Astrocyte (in vitro differentiated cells and primary cell): ENCODE measurements around the gene SMAD7. TPM values are rescaled to one million over a fixed set of nuclear protein-coding genes. Genes with fewer than 3 reads are reported as not detected.

Experiments used
- DNase-seq: peaks from one replicate; pipeline ENCODE4 v3.0.0-alpha.2; 2010; ENCODE audit warnings: low read depth
- FAIRE-seq: peaks from 2 replicates; lab custom pipeline; 2011; peaks lifted over from hg19 to GRCh38; lab: Jason Lieb, UNC
- H2AFZ ChIP-seq: 2 replicates; pipeline ENCODE4 v1.6.0; 2012; ENCODE audit warnings: low read depth, low read length, inconsistent platforms
- H3K27ac ChIP-seq: 2 replicates; pipeline ENCODE4 v1.5.1; 2011; ENCODE audit warnings: low read depth, low read length, inconsistent platforms
- H3K27me3 ChIP-seq: 2 replicates; pipeline ENCODE4 v1.6.0; 2011; ENCODE audit warnings: low read length, inconsistent platforms; ENCODE audit not compliant: insufficient read depth
- H3K36me3 ChIP-seq: 2 replicates; pipeline ENCODE4 v1.5.1; 2011; ENCODE audit warnings: low read length, inconsistent platforms; ENCODE audit not compliant: insufficient read depth
- H3K4me1 ChIP-seq: 2 replicates; pipeline ENCODE4 v1.5.1; 2011; ENCODE audit warnings: low read length, inconsistent platforms; ENCODE audit not compliant: insufficient read depth
- H3K4me2 ChIP-seq: 2 replicates; pipeline ENCODE4 v1.6.0; 2012; ENCODE audit warnings: low read length, inconsistent platforms
- H3K4me3 ChIP-seq: 2 replicates; pipeline ENCODE4 v1.5.1; 2011; ENCODE audit warnings: low read depth, mild to moderate bottlenecking, low read length, inconsistent platforms; ENCODE audit not compliant: insufficient read depth
- H3K79me2 ChIP-seq: 2 replicates; pipeline ENCODE4 v1.6.0; 2012; ENCODE audit warnings: mild to moderate bottlenecking, low read length, inconsistent platforms; ENCODE audit not compliant: insufficient read depth
- H3K9ac ChIP-seq: 2 replicates; pipeline ENCODE4 v1.6.0; 2012; ENCODE audit warnings: mild to moderate bottlenecking, low read length, inconsistent platforms
- H3K9me3 ChIP-seq: 2 replicates; pipeline ENCODE4 v1.5.1; 2012; ENCODE audit warnings: low read depth, mild to moderate bottlenecking, low read length, inconsistent platforms; ENCODE audit not compliant: insufficient read depth
- H4K20me1 ChIP-seq: 2 replicates; pipeline ENCODE4 v1.6.0; 2012; ENCODE audit warnings: low read length, inconsistent platforms; ENCODE audit not compliant: insufficient read depth
- H3K27ac Mint-ChIP-seq: one replicate; pipeline ENCODE4 v1.8.0; 2021; ENCODE audit warnings: mild to moderate bottlenecking, mixed read lengths; ENCODE audit not compliant: unreplicated experiment
- H3K27me3 Mint-ChIP-seq: one replicate; pipeline ENCODE4 v1.8.0; 2021; ENCODE audit warnings: low read depth, mixed read lengths; ENCODE audit not compliant: unreplicated experiment
- H3K36me3 Mint-ChIP-seq: one replicate; pipeline ENCODE4 v1.8.0; 2021; ENCODE audit warnings: low read depth, mixed read lengths; ENCODE audit not compliant: unreplicated experiment
- H3K4me1 Mint-ChIP-seq: one replicate; pipeline ENCODE4 v1.8.0; 2021; ENCODE audit warnings: low read depth, mixed read lengths; ENCODE audit not compliant: unreplicated experiment
- H3K4me3 Mint-ChIP-seq: one replicate; pipeline ENCODE4 v1.8.0; 2021; ENCODE audit warnings: mild to moderate bottlenecking, moderate library complexity, mixed read lengths; ENCODE audit not compliant: unreplicated experiment
- H3K9me3 Mint-ChIP-seq: one replicate; pipeline ENCODE4 v1.8.0; 2021; ENCODE audit warnings: mild to moderate bottlenecking, mixed read lengths; ENCODE audit not compliant: unreplicated experiment
- EZH2 ChIP-seq: IDR thresholded peaks from 2 replicates; pipeline ENCODE4 v1.6.1; 2012; ENCODE audit warnings: mild to moderate bottlenecking, low read length, inconsistent platforms; ENCODE audit not compliant: insufficient read depth
- total RNA-seq: library from RNA; stranded (reverse); gene quantifications from 2 replicates; pipeline ENCODE4 v1.2.1, GENCODE V29; 2021
- TF ChIP-seq, protein P1 (sequence below): IDR thresholded peaks from 2 replicates; pipeline ENCODE4 v1.5.1; 2011; ENCODE audit warnings: low read depth, mild to moderate bottlenecking, inconsistent platforms, low read length, moderate library complexity; ENCODE audit not compliant: insufficient read depth

The SMAD7 gene
- total RNA-seq, 1 donor from 2014 or later, result 62.9 TPM

DNA sequence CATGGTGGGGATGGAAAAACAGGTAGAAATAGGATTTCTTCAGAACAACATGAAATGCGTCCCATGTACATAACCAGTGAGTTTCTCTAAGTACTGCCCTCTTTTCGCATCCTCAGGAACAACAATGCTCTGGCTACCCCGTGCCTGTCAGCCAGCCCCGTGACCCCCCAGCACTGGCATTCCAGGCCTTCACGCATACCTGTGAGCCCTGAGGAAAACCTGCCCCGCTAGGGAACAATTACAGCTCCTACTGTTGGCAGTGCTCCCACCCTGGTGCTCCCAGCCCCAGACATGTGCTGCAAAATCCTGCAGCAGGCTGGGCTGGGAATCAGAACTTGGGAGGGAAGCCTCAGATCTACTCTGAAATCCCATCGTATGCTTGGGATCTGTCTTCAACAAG, 9.1 kb downstream of the SMAD7 start:
- Histone ChIP-seq H3K4me2 (peak overlapping the region; percentile 100), H3K36me3 (peaks cover 38% of the 10 kb centered on the region), H2AFZ (no peak overlapping the region), H3K79me2 (peaks cover 100% of the 10 kb centered on the region), H3K9ac (peak overlapping the region; percentile 78), H3K27ac (peak overlapping the region; percentile 93), H3K4me3 (peak overlapping the region; percentile 38), H4K20me1 (peaks cover 93% of the 10 kb centered on the region), H3K4me1 (peaks cover 96% of the 10 kb centered on the region), H3K27me3 (no peaks in the 10 kb centered on the region), H3K9me3 (no peaks in the 10 kb centered on the region)
- H3K27me3 Mint-ChIP-seq, result no peaks in the 10 kb centered on the region
- DNase-seq (no peak), FAIRE-seq (no peak)
- H3K4me3 Mint-ChIP-seq, result peak overlapping the region; percentile 96
- peak overlapping the region; percentile 83 for H3K27ac Mint-ChIP-seq
- H3K9me3 Mint-ChIP-seq, result no peaks in the 10 kb centered on the region
- TF ChIP-seq, protein P1, sequence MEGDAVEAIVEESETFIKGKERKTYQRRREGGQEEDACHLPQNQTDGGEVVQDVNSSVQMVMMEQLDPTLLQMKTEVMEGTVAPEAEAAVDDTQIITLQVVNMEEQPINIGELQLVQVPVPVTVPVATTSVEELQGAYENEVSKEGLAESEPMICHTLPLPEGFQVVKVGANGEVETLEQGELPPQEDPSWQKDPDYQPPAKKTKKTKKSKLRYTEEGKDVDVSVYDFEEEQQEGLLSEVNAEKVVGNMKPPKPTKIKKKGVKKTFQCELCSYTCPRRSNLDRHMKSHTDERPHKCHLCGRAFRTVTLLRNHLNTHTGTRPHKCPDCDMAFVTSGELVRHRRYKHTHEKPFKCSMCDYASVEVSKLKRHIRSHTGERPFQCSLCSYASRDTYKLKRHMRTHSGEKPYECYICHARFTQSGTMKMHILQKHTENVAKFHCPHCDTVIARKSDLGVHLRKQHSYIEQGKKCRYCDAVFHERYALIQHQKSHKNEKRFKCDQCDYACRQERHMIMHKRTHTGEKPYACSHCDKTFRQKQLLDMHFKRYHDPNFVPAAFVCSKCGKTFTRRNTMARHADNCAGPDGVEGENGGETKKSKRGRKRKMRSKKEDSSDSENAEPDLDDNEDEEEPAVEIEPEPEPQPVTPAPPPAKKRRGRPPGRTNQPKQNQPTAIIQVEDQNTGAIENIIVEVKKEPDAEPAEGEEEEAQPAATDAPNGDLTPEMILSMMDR, result no peak
- TF ChIP-seq EZH2, result no peak
- H3K36me3 Mint-ChIP-seq, result peaks cover 27% of the 10 kb centered on the region
- H3K4me1 Mint-ChIP-seq, result peaks cover 83% of the 10 kb centered on the region

DNA sequence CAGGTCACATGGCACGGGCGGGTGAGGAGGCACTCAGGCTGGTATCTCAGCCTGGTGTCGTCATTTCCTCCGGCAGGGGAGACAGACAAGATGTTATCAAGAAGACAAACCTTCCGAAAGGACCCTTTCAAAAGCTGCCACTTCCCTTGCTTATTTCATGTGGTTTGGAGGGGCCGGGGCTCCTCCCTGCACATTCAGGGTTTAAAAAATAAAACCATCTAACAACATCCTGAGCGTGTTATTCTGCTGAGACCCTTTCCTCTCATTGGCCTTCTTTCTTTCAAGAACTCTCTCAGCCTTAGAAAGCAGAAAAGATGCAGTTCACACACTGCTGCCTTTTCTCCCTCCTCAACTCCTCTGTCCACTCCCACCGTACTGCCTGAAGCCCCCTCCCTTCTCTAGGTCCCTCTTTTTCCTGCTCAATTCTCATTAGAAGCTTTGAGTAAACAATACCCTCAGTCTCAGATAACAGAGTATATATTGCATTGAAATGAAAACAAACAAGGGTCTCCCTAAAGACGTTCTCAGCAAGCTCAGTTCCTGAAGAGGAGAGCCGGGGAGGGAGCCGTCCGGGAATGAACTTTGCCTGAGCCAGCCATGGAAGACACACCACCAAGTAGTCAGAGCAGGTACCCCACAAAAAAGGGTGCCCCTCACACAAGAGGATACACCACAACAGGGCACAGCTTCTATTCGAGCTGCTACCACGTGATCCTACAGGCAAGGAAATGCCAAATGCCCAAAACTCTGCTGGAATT, 9.7 kb downstream of the SMAD7 start:
- Mint-ChIP-seq H3K4me1 (peaks cover 87% of the 10 kb centered on the region), H3K36me3 (peaks cover 30% of the 10 kb centered on the region), H3K9me3 (no peaks in the 10 kb centered on the region), H3K4me3 (peak overlapping the region; percentile 96), H3K27me3 (no peaks in the 10 kb centered on the region), H3K27ac (peak overlapping the region; percentile 83)
- DNase-seq, result no peak
- Histone ChIP-seq H3K4me2 (peak overlapping the region; percentile 100), H3K36me3 (peaks cover 41% of the 10 kb centered on the region), H3K4me3 (peak overlapping the region; percentile 32), H3K27me3 (no peaks in the 10 kb centered on the region), H3K9ac (peak overlapping the region; percentile 78), H3K9me3 (no peaks in the 10 kb centered on the region), H4K20me1 (peaks cover 93% of the 10 kb centered on the region), H3K79me2 (peaks cover 100% of the 10 kb centered on the region), H3K27ac (peak overlapping the region; percentile 93), H3K4me1 (peaks cover 90% of the 10 kb centered on the region), H2AFZ (no peak overlapping the region)
- no peak for TF ChIP-seq EZH2
- TF ChIP-seq, protein P1, result no peak
- no peak for FAIRE-seq
